Esophagus muscularis mucosa (tissue), 4 donors: ENCODE data around the gene VWDE. TPM values are rescaled to one million over a fixed set of nuclear protein-coding genes. Genes with fewer than 3 reads are reported as not detected.

ENCODE experiments used
- DNase-seq: peaks from one replicate; pipeline ENCODE4 v3.0.0-alpha.2; 2017; ENCODE audit errors: extremely low spot score
- H3K27ac ChIP-seq, 4 donors: fragments of 200-600 bp; sonication (generic); replicated peaks in 1 of 4; 1 replicate in 3 of 4; 2 replicates in 1 of 4; pipeline ENCODE4 v1.5.1; 2016 to 2019; ENCODE audit warnings: mild to moderate bottlenecking in 1 of 4
- H3K27me3 ChIP-seq, 4 donors: fragments of 200-600 bp; sonication (generic); one replicate each; pipeline versions ENCODE4 v1.5.1 to v1.6.0; 2016 to 2019
- H3K36me3 ChIP-seq, 4 donors: fragments of 200-600 bp; sonication (generic); one replicate each; pipeline ENCODE4 v1.5.1; 2016 to 2019
- H3K4me1 ChIP-seq, 4 donors: fragments of 200-600 bp; sonication (generic); one replicate each; pipeline ENCODE4 v1.5.1; 2016 to 2019
- H3K4me3 ChIP-seq, 4 donors: fragments of 200-600 bp; sonication (generic); 1 replicate in 2 of 4; 2 replicates in 2 of 4; pipeline ENCODE4 v1.5.1; 2016 to 2019; ENCODE audit warnings: mild to moderate bottlenecking in 4 of 4, moderate library complexity in 1 of 4
- H3K9me3 ChIP-seq, 4 donors: fragments of 200-600 bp; sonication (generic); 1 replicate in 3 of 4; 2 replicates in 1 of 4; pipeline ENCODE4 v1.5.1; 2016 to 2019
- EP300 ChIP-seq: sonication (generic); formaldehyde crosslinking; IDR thresholded peaks from one replicate; pipeline ENCODE4 v1.6.1; 2017; ENCODE audit warnings: antibody characterized with exemption
- POLR2A ChIP-seq: fragments of 450-650 bp; IDR thresholded peaks from one replicate; pipeline ENCODE4 v1.6.1; 2017; ENCODE audit warnings: antibody characterized with exemption, moderate library complexity, mild to moderate bottlenecking, low read depth
- POLR2AphosphoS5 ChIP-seq, 2 donors: sonication (generic); formaldehyde crosslinking; IDR thresholded peaks; one replicate each; pipeline ENCODE4 v1.6.1; 2017; ENCODE audit warnings: antibody characterized with exemption in 2 of 2
- WGBS: methylation state at CpG from one replicate; pipeline ENCODE4 v1.1.5; 2018; 5-methylcytosine and 5-hydroxymethylcytosine counted together
- intact Hi-C: fragments of 100-400 bp; cut with DNase I; formaldehyde crosslinking; loops from one replicate; pipeline ENCODE4 v1.15.1; 2023
- total RNA-seq, 4 donors: library from RNA; depleted of rRNA; stranded (reverse); fragments of >200 nt; gene quantifications; one replicate each; pipeline versions ENCODE4 v1.1.0 to v1.2.1, GENCODE V29; 2016
- TF ChIP-seq, protein P1 (sequence below), 3 experiments: fragments of 200-600 bp in 2 of 3; fragments of 450-650 bp in 1 of 3; sonication (generic) in 2 of 3; IDR thresholded peaks; one replicate each; pipeline ENCODE4 v1.5.1; 2017 to 2019; ENCODE audit warnings: antibody characterized with exemption in 3 of 3, mild to moderate bottlenecking in 2 of 3, moderate library complexity in 1 of 3

The VWDE gene
- total RNA-seq, 4 donors from 2014 or later, result not detected

DNA sequence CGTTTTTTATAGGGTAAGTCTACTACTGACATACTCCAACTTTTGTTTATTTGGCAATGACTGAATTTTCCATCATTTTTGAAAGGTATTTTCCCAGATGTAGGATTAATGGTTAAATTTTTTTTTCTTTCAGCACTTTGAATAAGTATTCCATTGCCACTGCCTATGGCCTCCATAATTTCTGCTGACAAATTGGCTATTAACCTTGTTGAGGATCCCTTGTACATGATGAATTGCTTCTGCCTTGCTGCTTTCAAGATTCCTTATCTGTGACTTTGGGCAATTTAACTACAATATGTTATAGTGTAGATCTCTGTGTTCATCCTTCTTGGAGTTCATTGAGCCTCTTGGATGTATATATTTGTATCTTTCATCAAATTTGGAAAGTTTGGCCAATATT is 21.6 kb upstream of the VWDE start:
- Histone ChIP-seq H3K27me3 (no peaks in the 10 kb centered on the region), H3K4me3 (no peak overlapping the region), H3K9me3 (peaks cover 0 to 3% (median 0%) of the 10 kb centered on the region in 4 donors), H3K4me1 (no peaks in the 10 kb centered on the region), H3K27ac (no peak overlapping the region), H3K36me3 (no peaks in the 10 kb centered on the region)
- no peak for TF ChIP-seq EP300
- no peak for DNase-seq
- WGBS, result 33% methylated on average over 1 of the region's 1 CpG
- intact Hi-C loops, result no loop called here

DNA sequence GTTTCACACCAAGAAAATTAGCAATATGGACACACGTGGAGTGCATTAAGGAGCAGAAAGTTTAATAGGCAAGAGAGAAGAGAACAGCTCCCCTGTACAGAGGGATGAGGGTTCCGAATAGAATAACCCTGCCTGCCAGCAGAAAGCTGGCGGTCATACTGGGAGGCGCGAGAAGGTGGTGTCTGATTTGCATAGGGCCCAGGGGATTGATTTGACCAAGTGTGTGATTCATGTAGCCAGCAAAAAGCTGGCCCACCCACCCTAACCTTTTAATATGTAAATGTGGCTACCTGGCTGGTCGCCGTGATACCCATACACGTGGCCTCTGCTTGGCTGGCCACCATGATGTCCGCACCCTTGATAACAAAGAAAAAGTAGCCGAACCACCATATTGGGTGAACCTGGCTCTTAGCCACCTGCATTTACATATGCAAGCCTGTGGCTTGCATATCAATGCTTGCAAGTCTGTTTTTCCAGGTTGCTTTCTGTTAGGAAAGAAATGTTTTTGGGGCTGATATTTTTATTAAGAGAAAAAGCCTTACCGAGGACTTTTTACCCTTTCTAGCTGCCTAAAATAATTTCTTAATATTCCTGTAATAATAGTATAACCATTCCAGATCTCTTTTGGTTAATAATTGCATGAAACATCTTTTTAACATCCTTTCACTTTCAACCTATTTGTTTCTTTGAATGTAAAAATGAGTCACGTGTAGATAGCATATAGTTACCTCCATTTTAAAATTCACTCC is 20.5 kb upstream of the VWDE start:
- no peaks in the 10 kb centered on the region for H3K36me3 ChIP-seq
- no peaks in the 10 kb centered on the region for H3K27me3 ChIP-seq
- H3K27ac ChIP-seq, result no peak overlapping the region
- intact Hi-C loops, result no loop called here
- peaks cover 0 to 3% (median 0%) of the 10 kb centered on the region in 4 donors for H3K9me3 ChIP-seq
- 57% methylated on average over 12 of the region's 12 CpGs for WGBS
- DNase-seq, result no peak
- H3K4me1 ChIP-seq, result no peaks in the 10 kb centered on the region
- no peak overlapping the region for H3K4me3 ChIP-seq
- TF ChIP-seq EP300, result no peak
- TF ChIP-seq, protein P1, sequence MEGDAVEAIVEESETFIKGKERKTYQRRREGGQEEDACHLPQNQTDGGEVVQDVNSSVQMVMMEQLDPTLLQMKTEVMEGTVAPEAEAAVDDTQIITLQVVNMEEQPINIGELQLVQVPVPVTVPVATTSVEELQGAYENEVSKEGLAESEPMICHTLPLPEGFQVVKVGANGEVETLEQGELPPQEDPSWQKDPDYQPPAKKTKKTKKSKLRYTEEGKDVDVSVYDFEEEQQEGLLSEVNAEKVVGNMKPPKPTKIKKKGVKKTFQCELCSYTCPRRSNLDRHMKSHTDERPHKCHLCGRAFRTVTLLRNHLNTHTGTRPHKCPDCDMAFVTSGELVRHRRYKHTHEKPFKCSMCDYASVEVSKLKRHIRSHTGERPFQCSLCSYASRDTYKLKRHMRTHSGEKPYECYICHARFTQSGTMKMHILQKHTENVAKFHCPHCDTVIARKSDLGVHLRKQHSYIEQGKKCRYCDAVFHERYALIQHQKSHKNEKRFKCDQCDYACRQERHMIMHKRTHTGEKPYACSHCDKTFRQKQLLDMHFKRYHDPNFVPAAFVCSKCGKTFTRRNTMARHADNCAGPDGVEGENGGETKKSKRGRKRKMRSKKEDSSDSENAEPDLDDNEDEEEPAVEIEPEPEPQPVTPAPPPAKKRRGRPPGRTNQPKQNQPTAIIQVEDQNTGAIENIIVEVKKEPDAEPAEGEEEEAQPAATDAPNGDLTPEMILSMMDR (IDR thresholded peaks at IDR 0.05), result no peak
- no peak for TF ChIP-seq POLR2A
- no peak for TF ChIP-seq POLR2AphosphoS5 (IDR thresholded peaks at IDR 0.05)

DNA sequence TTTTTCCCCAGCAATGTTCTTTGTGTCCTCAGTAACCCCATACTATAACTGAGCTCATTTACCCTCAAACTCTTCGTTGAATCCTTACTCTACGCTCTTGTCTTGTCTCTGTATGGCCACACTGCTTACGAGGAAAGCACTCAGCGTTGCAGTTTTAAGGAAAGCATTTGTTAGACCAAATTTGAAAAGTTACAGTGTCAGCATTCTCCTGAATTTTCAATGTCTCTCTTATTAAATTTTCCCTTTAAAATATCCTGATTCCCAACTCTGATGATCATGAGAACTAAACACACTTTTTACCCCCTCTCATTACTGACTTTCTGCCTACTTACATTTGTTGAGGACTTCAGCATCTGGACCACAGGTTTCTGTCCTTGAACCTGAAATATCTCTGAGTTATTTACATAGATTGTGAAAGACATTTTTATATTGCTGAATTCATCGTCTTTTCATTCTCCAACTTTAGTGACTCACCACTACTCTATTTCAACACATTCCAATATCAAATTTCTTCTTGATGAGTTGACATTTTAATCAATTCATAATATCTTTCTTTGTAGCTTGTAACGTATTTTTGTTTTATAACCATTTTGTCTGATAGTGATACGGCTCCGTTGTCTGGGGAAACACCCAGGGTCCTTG is 19.8 kb upstream of the VWDE start:
- H3K27me3 ChIP-seq, result no peaks in the 10 kb centered on the region
- no peaks in the 10 kb centered on the region for H3K36me3 ChIP-seq
- H3K27ac ChIP-seq, result no peak overlapping the region
- intact Hi-C loops, result no loop called here
- no peak for DNase-seq
- TF ChIP-seq POLR2AphosphoS5 (IDR thresholded peaks at IDR 0.05) (no peak), POLR2A (no peak), EP300 (no peak)
- TF ChIP-seq, protein P1 (IDR thresholded peaks at IDR 0.05), result no peak
- peaks cover 0 to 3% (median 0%) of the 10 kb centered on the region in 4 donors for H3K9me3 ChIP-seq
- no peak overlapping the region for H3K4me3 ChIP-seq
- H3K4me1 ChIP-seq, result no peaks in the 10 kb centered on the region
- WGBS, result 62% methylated on average over 8 of the region's 8 CpGs

GRCh38 chr7:12422554-12423320 is 19.1 kb upstream of the VWDE start:
- WGBS, result 79% methylated on average over 4 of the region's 4 CpGs
- intact Hi-C loops, result no loop called here
- H3K4me3 ChIP-seq, result no peak overlapping the region

More at GRCh38 chr7:12422554-12423320, 19.1 kb upstream of the VWDE start:
- TF ChIP-seq POLR2A, result no peak
- TF ChIP-seq POLR2AphosphoS5 (IDR thresholded peaks at IDR 0.05), result no peak
- no peak for TF ChIP-seq EP300
- TF ChIP-seq, protein P1 (IDR thresholded peaks at IDR 0.05), result no peak
- no peak for DNase-seq
- Histone ChIP-seq H3K27me3 (no peaks in the 10 kb centered on the region), H3K36me3 (no peaks in the 10 kb centered on the region), H3K4me1 (no peaks in the 10 kb centered on the region), H3K27ac (no peak overlapping the region), H3K9me3 (peaks cover 0 to 3% (median 0%) of the 10 kb centered on the region in 4 donors)
